HCT116 (cell line): ENCODE results near the gene ADGRL3. TPM values are rescaled to one million over a fixed set of nuclear protein-coding genes. Genes with fewer than 3 reads are reported as not detected.

Source experiments
- ATAC-seq: fragments of 200-7000 bp; cut with Tn5 transposase; 2 replicates; pipeline ENCODE4 v1.9.1; 2020; ENCODE audit warnings: mild to moderate bottlenecking, moderate library complexity
- BruUV-seq: library from RNA; stranded (reverse); fragments of 400-500 nt; replicated peaks from 2 replicates; lab custom pipeline; 2021; lab: Mats Ljungman, UMichigan
- CTCF ChIA-PET: fragments of 300-600 bp; sonication (Branson Sonifier 250); formaldehyde crosslinking; loops from one replicate; lab custom pipeline; 2021; ENCODE audit warnings: antibody characterized with exemption; lab: Charles Lee
- POLR2A ChIA-PET: fragments of 300-600, 350-600 bp; sonication (Branson Sonifier 250); formaldehyde crosslinking; loops from one replicate; lab custom pipeline; 2021; ENCODE audit warnings: antibody characterized with exemption; lab: Charles Lee
- RAD21 ChIA-PET, 2 experiments: fragments of 300-600 bp; sonication (Branson Sonifier 250); formaldehyde crosslinking; loops; one replicate each; lab custom pipeline; 2023; ENCODE audit warnings: low total read pairs in 2 of 2; ENCODE audit not compliant: uncharacterized antibody in 2 of 2, unreplicated experiment in 2 of 2, low non-redundant PET in 1 of 2; lab: Charles Lee
- DNase-seq: peaks from one replicate; pipeline ENCODE4 v3.0.0-alpha.2; 2010; ENCODE audit warnings: low read depth, low spot score
- H2AFZ ChIP-seq: fragments of 200-600 bp; shearing (Covaris generic), sonication (generic); 2 replicates; pipeline ENCODE4 v1.6.1; 2017; ENCODE audit warnings: low read depth, mixed run types, mixed read lengths, antibody characterized with exemption, low read length; ENCODE audit not compliant: poor library complexity, severe bottlenecking
- H3K27ac ChIP-seq: 2 replicates; pipeline ENCODE4 v1.5.1; 2012; ENCODE audit warnings: low read depth, low read length
- H3K27me3 ChIP-seq: fragments of 200-600 bp; sonication (generic); 2 replicates; pipeline ENCODE4 v1.6.1; 2016; ENCODE audit warnings: mixed run types, low read length, mixed read lengths; ENCODE audit not compliant: insufficient read depth
- H3K36me3 ChIP-seq, 2 experiments: fragments of 200-500 bp in 1 of 2; fragments of 200-600 bp in 1 of 2; sonication (Bioruptor generic) in 1 of 2; sonication (generic) in 1 of 2; 2 replicates each; pipeline versions ENCODE4 v1.5.1 to v1.6.1; 2014 to 2016; ENCODE audit warnings: low read length in 2 of 2, inconsistent platforms in 1 of 2, mixed read lengths in 1 of 2, mixed run types in 1 of 2; ENCODE audit not compliant: insufficient read depth in 2 of 2, control insufficient read depth in 1 of 2
- H3K4me1 ChIP-seq, 2 experiments: fragments of 200-600 bp in 1 of 2; sonication (generic) in 1 of 2; 2 replicates each; pipeline versions ENCODE4 v1.5.1 to v1.6.1; 2012 to 2017; ENCODE audit warnings: low read length in 2 of 2, inconsistent platforms in 1 of 2, mild to moderate bottlenecking in 1 of 2, mixed read lengths in 1 of 2, mixed run types in 1 of 2, moderate library complexity in 1 of 2; ENCODE audit not compliant: insufficient read depth in 2 of 2, control insufficient read depth in 1 of 2
- H3K4me2 ChIP-seq: fragments of 200-600 bp; sonication (generic); 2 replicates; pipeline ENCODE4 v1.6.1; 2017; ENCODE audit warnings: mixed run types, low read length, mixed read lengths
- H3K4me3 ChIP-seq, 2 experiments: fragments of 200-600 bp in 1 of 2; sonication (generic) in 1 of 2; replicated peaks in 1 of 2; 2 replicates each; pipeline ENCODE4 v1.5.1; 2011 to 2016; ENCODE audit warnings: low read length in 2 of 2, control low read depth in 1 of 2, low read depth in 1 of 2, mild to moderate bottlenecking in 1 of 2, mixed read lengths in 1 of 2, mixed run types in 1 of 2
- H3K79me2 ChIP-seq: fragments of 200-600 bp; sonication (generic); 2 replicates; pipeline ENCODE4 v1.6.1; 2017; ENCODE audit warnings: mild to moderate bottlenecking, mixed run types, low read length, moderate library complexity, mixed read lengths; ENCODE audit not compliant: insufficient read depth
- H3K9ac ChIP-seq: fragments of 200-600 bp; sonication (generic); 2 replicates; pipeline ENCODE4 v1.6.1; 2016; ENCODE audit warnings: low read length, mixed read lengths
- H3K9me2 ChIP-seq: fragments of 200-600 bp; sonication (generic), shearing (Covaris generic); 2 replicates; pipeline ENCODE4 v1.6.1; 2017; ENCODE audit warnings: mixed run types, mild to moderate bottlenecking, moderate library complexity; ENCODE audit not compliant: insufficient read depth
- H3K9me3 ChIP-seq, 2 experiments: fragments of 200-500 bp in 1 of 2; fragments of 200-600 bp in 1 of 2; sonication (Bioruptor generic) in 1 of 2; sonication (generic) in 1 of 2; 2 replicates each; pipeline ENCODE4 v1.6.1; 2014 to 2017; ENCODE audit warnings: low read length in 2 of 2, mixed read lengths in 2 of 2, inconsistent platforms in 1 of 2, low read depth in 1 of 2, mild to moderate bottlenecking in 1 of 2, mixed run types in 1 of 2, moderate library complexity in 1 of 2; ENCODE audit not compliant: control insufficient read depth in 1 of 2, insufficient read depth in 1 of 2
- H4K20me1 ChIP-seq: fragments of 200-600 bp; sonication (generic), shearing (Covaris generic); 2 replicates; pipeline ENCODE4 v1.6.1; 2017; ENCODE audit warnings: mixed run types, mild to moderate bottlenecking, moderate library complexity; ENCODE audit not compliant: insufficient read depth
- CBX3 ChIP-seq: IDR thresholded peaks from 2 replicates; pipeline ENCODE4 v1.6.1; 2012; ENCODE audit warnings: low read depth
- CEBPB ChIP-seq: IDR thresholded peaks from 2 replicates; pipeline ENCODE4 v1.6.1; 2012; ENCODE audit warnings: low read depth
- CTCF ChIP-seq, 3 experiments: fragments of 200-600 bp in 1 of 3; sonication (generic) in 1 of 3; IDR thresholded peaks in 2 of 3; conservative IDR thresholded peaks in 1 of 3; 2 replicates each; pipeline ENCODE4 v1.5.1; 2012 to 2017; ENCODE audit warnings: low read depth in 2 of 3, low read length in 2 of 3, antibody characterized with exemption in 1 of 3, borderline replicate concordance in 1 of 3, control low read depth in 1 of 3, mild to moderate bottlenecking in 1 of 3, mixed read lengths in 1 of 3, mixed run types in 1 of 3, moderate library complexity in 1 of 3; ENCODE audit not compliant: insufficient read depth in 1 of 3
- EGR1 ChIP-seq: IDR thresholded peaks from 2 replicates; pipeline ENCODE4 v1.6.1; 2012; ENCODE audit warnings: low read depth
- ELF1 ChIP-seq: IDR thresholded peaks from 2 replicates; pipeline ENCODE4 v1.6.1; 2012; ENCODE audit warnings: low read depth, borderline replicate concordance
- EZH2 ChIP-seq: fragments of 200-600 bp; sonication (generic); IDR thresholded peaks from 2 replicates; pipeline ENCODE4 v1.6.1; 2017; ENCODE audit warnings: antibody characterized with exemption, mixed run types
- EZH2phosphoT487 ChIP-seq: fragments of 200-600 bp; IDR thresholded peaks from 2 replicates; pipeline ENCODE4 v1.6.1; 2018; ENCODE audit warnings: antibody characterized with exemption, borderline replicate concordance
- FOSL1 ChIP-seq: IDR thresholded peaks from 2 replicates; pipeline ENCODE4 v1.6.1; 2012; ENCODE audit warnings: low read depth
- JUND ChIP-seq: IDR thresholded peaks from 2 replicates; pipeline ENCODE4 v1.6.1; 2012
- POLR2AphosphoS5 ChIP-seq: IDR thresholded peaks from 2 replicates; pipeline ENCODE4 v1.6.1; 2011; ENCODE audit warnings: mild to moderate bottlenecking, low read depth, low read length, moderate library complexity
- RAD21 ChIP-seq: IDR thresholded peaks from 2 replicates; pipeline ENCODE4 v1.6.1; 2012; ENCODE audit warnings: low read depth, mild to moderate bottlenecking
- REST ChIP-seq: IDR thresholded peaks from 2 replicates; pipeline ENCODE4 v1.6.1; 2012; ENCODE audit warnings: low read depth
- SP1 ChIP-seq: IDR thresholded peaks from 2 replicates; pipeline ENCODE4 v1.6.1; 2012; ENCODE audit warnings: low read depth
- SRF ChIP-seq: IDR thresholded peaks from 2 replicates; pipeline ENCODE4 v1.6.1; 2012; ENCODE audit warnings: low read depth
- TCF7L2 ChIP-seq: IDR thresholded peaks from 2 replicates; pipeline ENCODE4 v1.7.0; 2011; ENCODE audit warnings: borderline replicate concordance, inconsistent platforms; ENCODE audit not compliant: insufficient read depth, insufficient read length; ENCODE audit errors: extremely low read depth
- YY1 ChIP-seq: IDR thresholded peaks from 2 replicates; pipeline ENCODE4 v1.6.1; 2011; ENCODE audit warnings: low read length, low read depth, moderate library complexity, mild to moderate bottlenecking; ENCODE audit not compliant: insufficient replicate concordance; ENCODE audit errors: extremely low read depth
- ZBTB33 ChIP-seq: IDR thresholded peaks from 2 replicates; pipeline ENCODE4 v1.6.1; 2011; ENCODE audit warnings: mild to moderate bottlenecking, low read length, moderate library complexity; ENCODE audit not compliant: insufficient replicate concordance; ENCODE audit errors: extremely low read depth
- ZFX ChIP-seq: fragments of 450-650 bp; IDR thresholded peaks from 2 replicates; pipeline ENCODE4 v1.6.1; 2017
- intact Hi-C: fragments of 100-400 bp; cut with micrococcal nuclease; formaldehyde crosslinking; loops from 2 replicates; pipeline ENCODE4 v1.10.0; 2022
- total RNA-seq: library from RNA; stranded (reverse); gene quantifications from one replicate; pipeline ENCODE4 v1.2.1, GENCODE V29; 2021; ENCODE audit not compliant: unreplicated experiment

The ADGRL3 gene
- total RNA-seq, 1 experiment from 2014 or later, result not detected

- Histone ChIP-seq H3K4me2 (no peak overlapping the region), H3K36me3 (no peaks in the 10 kb centered on the region), H3K9me3 (no peaks in the 10 kb centered on the region; a peak in 1 of 4 replicates), H4K20me1 (no peaks in the 10 kb centered on the region), H3K27ac (no peak overlapping the region), H3K4me3 (no peak overlapping the region), H3K9me2 (no peaks in the 10 kb centered on the region), H3K27me3 (no peaks in the 10 kb centered on the region), H3K79me2 (no peaks in the 10 kb centered on the region), H3K4me1 (no peaks in the 10 kb centered on the region), H2AFZ (no peak overlapping the region), H3K9ac (no peak overlapping the region)
- TF ChIP-seq ELF1 (no peak), SP1 (no peak), ZBTB33 (no peak), EZH2phosphoT487 (no peak), TCF7L2 (no peak), POLR2AphosphoS5 (no peak), JUND (no peak), ZFX (no peak), EZH2 (no peak), RAD21 (no peak), EGR1 (no peak), YY1 (no peak), REST (no peak), CTCF (IDR thresholded peaks at IDR 0.05 in 2 of 3, conservative IDR thresholded peaks at IDR 0.05 in 1 of 3; ENCODE audit: borderline replicate concordance in 1 of 3, insufficient read depth in 1 of 3, low read depth in 2 of 3, low read length in 2 of 3) (no peak), CBX3 (no peak), SRF (no peak), CEBPB (no peak), FOSL1 (no peak)
- ChIA-PET POLR2A (no interaction called here), RAD21 (no interaction called here), CTCF (no interaction called here)
- DNase-seq, result no peak
- no TSS peak for BruUV-seq
- intact Hi-C loops, result no loop called here
- no peak for ATAC-seq
Measured at GRCh38 chr4:61750810-61751209, 550.7 kb downstream of the ADGRL3 start.
